Loucy (cell line): Measurements from ENCODE around the gene NREP.

Experiments used
- H2AFZ ChIP-seq: fragments of 200-600 bp; sonication (generic); 2 replicates; pipeline ENCODE4 v1.6.0; 2016; ENCODE audit warnings: antibody characterized with exemption, mild to moderate bottlenecking, low read length, moderate library complexity
- H3F3A ChIP-seq: fragments of 200-600 bp; 2 replicates; pipeline ENCODE4 v1.6.0; 2016; ENCODE audit warnings: antibody characterized with exemption, low read depth, mild to moderate bottlenecking
- H3K27me3 ChIP-seq: fragments of 200-600 bp; sonication (generic); 2 replicates; pipeline ENCODE4 v1.6.1; 2014; ENCODE audit warnings: low read length, mild to moderate bottlenecking; ENCODE audit not compliant: insufficient read depth, poor library complexity, severe bottlenecking
- H3K36me3 ChIP-seq: fragments of 200-600 bp; sonication (generic); 2 replicates; pipeline ENCODE4 v1.6.1; 2016; ENCODE audit warnings: low read length; ENCODE audit not compliant: insufficient read depth
- H3K4me1 ChIP-seq: fragments of 200-600 bp; sonication (generic); 2 replicates; pipeline ENCODE4 v1.5.1; 2014; ENCODE audit warnings: low read length, mild to moderate bottlenecking; ENCODE audit not compliant: insufficient read depth, poor library complexity, severe bottlenecking
- H3K4me2 ChIP-seq: fragments of 200-600 bp; sonication (generic); 2 replicates; pipeline ENCODE4 v1.6.0; 2014; ENCODE audit warnings: antibody characterized with exemption, low read length, low read depth, mild to moderate bottlenecking; ENCODE audit not compliant: poor library complexity, severe bottlenecking
- H3K4me3 ChIP-seq: fragments of 200-600 bp; sonication (generic); 2 replicates; pipeline ENCODE4 v1.5.1; 2014; ENCODE audit warnings: low read length, mild to moderate bottlenecking, mixed read lengths; ENCODE audit not compliant: poor library complexity, severe bottlenecking
- H3K79me2 ChIP-seq: fragments of 200-600 bp; sonication (generic); 2 replicates; pipeline ENCODE4 v1.6.1; 2014; ENCODE audit warnings: low read length; ENCODE audit not compliant: insufficient read depth
- H3K9ac ChIP-seq: fragments of 200-600 bp; sonication (generic); 2 replicates; pipeline ENCODE4 v1.6.0; 2014; ENCODE audit warnings: mild to moderate bottlenecking, low read depth, low read length, moderate library complexity; ENCODE audit not compliant: poor library complexity, severe bottlenecking
- H3K9me2 ChIP-seq: fragments of 200-600 bp; sonication (generic); replicated peaks from 2 replicates; pipeline ENCODE4 v1.6.1; 2016; ENCODE audit warnings: low read depth, low read length, mixed read lengths
- H3K9me3 ChIP-seq: fragments of 200-600 bp; sonication (generic); 2 replicates; pipeline ENCODE4 v1.6.1; 2014; ENCODE audit warnings: mild to moderate bottlenecking, antibody characterized with exemption, low read length, low read depth; ENCODE audit not compliant: insufficient read depth
- H4K20me1 ChIP-seq: fragments of 200-600 bp; sonication (generic); 2 replicates; pipeline ENCODE4 v1.6.0; 2014; ENCODE audit warnings: antibody characterized with exemption, low read length, mild to moderate bottlenecking; ENCODE audit not compliant: insufficient read depth, poor library complexity, severe bottlenecking
- EZH2phosphoT487 ChIP-seq: fragments of 200-600 bp; IDR thresholded peaks from 2 replicates; pipeline ENCODE4 v1.6.1; 2018; ENCODE audit warnings: antibody characterized with exemption, mild to moderate bottlenecking, moderate library complexity, borderline replicate concordance
- TF ChIP-seq, protein P1 (sequence below): fragments of 200-600 bp; sonication (generic); conservative IDR thresholded peaks from 2 replicates; pipeline ENCODE4 v1.5.1; 2014; ENCODE audit warnings: mild to moderate bottlenecking, antibody characterized with exemption, low read length

The NREP gene

DNA sequence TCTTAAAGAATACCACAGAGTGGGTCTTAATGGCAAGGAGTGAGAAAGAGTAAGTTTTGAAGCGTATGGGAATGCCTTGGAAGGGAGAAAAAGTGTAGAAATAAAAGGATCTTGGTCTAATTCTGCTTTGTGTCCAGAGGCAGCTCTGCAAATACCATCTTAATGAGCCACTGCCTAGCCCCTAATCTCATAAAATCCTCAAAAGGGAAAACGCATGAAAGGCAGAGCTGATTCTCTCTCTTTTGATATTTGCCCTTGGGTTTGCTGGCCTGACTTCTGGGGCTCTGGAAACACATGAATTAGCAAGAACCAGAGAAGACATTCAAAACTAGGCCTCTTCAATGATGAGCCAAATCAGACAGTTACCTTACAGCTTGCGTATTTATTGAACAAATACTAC, 28.1 kb downstream of the NREP start:
- peaks cover 49% of the 10 kb centered on the region; the same call in 1 of the 2 replicates for H3K36me3 ChIP-seq
- no peaks in the 10 kb centered on the region for H3K9me3 ChIP-seq
- H4K20me1 ChIP-seq: no peaks in the 10 kb centered on the region
- no peaks in the 10 kb centered on the region for H3K9me2 ChIP-seq
- H3K9ac ChIP-seq: no peak overlapping the region
- no peak overlapping the region for H3K4me3 ChIP-seq
- no peak for TF ChIP-seq EZH2phosphoT487
- peaks cover 22% of the 10 kb centered on the region for H3K79me2 ChIP-seq
- H2AFZ ChIP-seq: no peak overlapping the region
- H3K27me3 ChIP-seq: no peaks in the 10 kb centered on the region
- H3K4me1 ChIP-seq: peaks cover 15% of the 10 kb centered on the region
- H3F3A ChIP-seq: no peaks in the 10 kb centered on the region
- H3K4me2 ChIP-seq: no peak overlapping the region

DNA sequence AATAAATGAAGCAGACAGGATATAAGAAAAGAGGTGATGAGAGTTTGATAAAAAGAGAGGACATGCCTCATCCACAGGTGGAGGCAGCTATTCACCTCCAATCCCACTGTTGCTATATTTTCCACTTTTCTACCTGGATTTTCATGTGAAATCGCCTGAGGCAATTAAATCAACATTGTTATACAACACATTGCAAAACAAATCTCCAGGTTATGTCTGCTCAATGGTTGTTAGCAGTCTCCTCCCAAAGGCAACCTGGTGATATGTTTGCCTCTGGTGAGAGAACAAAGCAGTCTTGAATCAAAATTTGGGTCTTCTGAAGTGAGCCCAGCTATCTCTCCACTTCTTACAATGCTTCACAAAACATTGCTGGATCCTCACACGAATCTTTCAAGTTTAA, 30.0 kb downstream of the NREP start:
- no peaks in the 10 kb centered on the region for H4K20me1 ChIP-seq
- H3K9me3 ChIP-seq: no peaks in the 10 kb centered on the region
- H3K27me3 ChIP-seq: no peaks in the 10 kb centered on the region
- no peak overlapping the region for H2AFZ ChIP-seq
- peaks cover 14% of the 10 kb centered on the region for H3K4me1 ChIP-seq
- H3F3A ChIP-seq: no peaks in the 10 kb centered on the region
- no peak overlapping the region for H3K4me3 ChIP-seq
- no peak overlapping the region for H3K4me2 ChIP-seq
- H3K79me2 ChIP-seq: peaks cover 6% of the 10 kb centered on the region; the same call in 1 of the 2 replicates
- no peak overlapping the region for H3K9ac ChIP-seq
- H3K36me3 ChIP-seq: peaks cover 33% of the 10 kb centered on the region; the same call in 1 of the 2 replicates
- H3K9me2 ChIP-seq: no peaks in the 10 kb centered on the region
- TF ChIP-seq, protein P1, sequence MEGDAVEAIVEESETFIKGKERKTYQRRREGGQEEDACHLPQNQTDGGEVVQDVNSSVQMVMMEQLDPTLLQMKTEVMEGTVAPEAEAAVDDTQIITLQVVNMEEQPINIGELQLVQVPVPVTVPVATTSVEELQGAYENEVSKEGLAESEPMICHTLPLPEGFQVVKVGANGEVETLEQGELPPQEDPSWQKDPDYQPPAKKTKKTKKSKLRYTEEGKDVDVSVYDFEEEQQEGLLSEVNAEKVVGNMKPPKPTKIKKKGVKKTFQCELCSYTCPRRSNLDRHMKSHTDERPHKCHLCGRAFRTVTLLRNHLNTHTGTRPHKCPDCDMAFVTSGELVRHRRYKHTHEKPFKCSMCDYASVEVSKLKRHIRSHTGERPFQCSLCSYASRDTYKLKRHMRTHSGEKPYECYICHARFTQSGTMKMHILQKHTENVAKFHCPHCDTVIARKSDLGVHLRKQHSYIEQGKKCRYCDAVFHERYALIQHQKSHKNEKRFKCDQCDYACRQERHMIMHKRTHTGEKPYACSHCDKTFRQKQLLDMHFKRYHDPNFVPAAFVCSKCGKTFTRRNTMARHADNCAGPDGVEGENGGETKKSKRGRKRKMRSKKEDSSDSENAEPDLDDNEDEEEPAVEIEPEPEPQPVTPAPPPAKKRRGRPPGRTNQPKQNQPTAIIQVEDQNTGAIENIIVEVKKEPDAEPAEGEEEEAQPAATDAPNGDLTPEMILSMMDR: no peak
- TF ChIP-seq EZH2phosphoT487: no peak

GRCh38 chr5:111722140-111722539, 34.9 kb downstream of the NREP start:
- H2AFZ ChIP-seq: no peak overlapping the region
- no peaks in the 10 kb centered on the region for H3F3A ChIP-seq
- H3K9me2 ChIP-seq: no peaks in the 10 kb centered on the region
- no peaks in the 10 kb centered on the region for H3K27me3 ChIP-seq
- no peak overlapping the region for H3K4me2 ChIP-seq
- no peaks in the 10 kb centered on the region for H3K4me1 ChIP-seq
- no peaks in the 10 kb centered on the region for H3K9me3 ChIP-seq
- TF ChIP-seq, protein P1: no peak
- no peak for TF ChIP-seq EZH2phosphoT487
- H3K79me2 ChIP-seq: no peaks in the 10 kb centered on the region
- H4K20me1 ChIP-seq: no peaks in the 10 kb centered on the region
- H3K36me3 ChIP-seq: peaks cover 10% of the 10 kb centered on the region; the same call in 1 of the 2 replicates
- H3K4me3 ChIP-seq: no peak overlapping the region
- H3K9ac ChIP-seq: no peak overlapping the region

DNA sequence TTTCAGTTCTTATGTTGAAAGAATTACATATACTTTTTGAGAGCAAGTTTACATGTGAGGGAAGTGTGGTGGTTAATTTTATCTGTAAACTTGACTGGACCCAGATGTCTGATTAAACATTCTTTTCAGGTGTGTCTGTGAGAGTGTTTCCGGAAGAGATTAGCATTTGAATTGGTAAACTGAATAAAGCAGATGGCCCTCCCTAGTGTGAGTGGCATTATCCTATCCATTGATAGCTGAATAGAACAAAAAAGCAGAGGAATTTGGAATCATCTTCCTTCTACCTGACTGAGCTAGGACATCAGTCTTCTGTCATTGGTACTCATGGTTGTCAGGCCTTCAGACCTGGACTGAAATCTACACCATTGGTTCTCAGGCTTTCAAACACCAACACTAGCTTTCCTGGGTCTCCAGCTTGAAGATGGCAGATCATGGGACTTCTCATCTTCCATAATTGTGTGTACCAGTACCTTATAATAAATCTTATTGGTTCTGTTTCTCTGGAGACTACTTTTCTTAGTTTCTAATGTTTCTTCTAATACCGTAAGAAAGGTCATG, 36.6 kb downstream of the NREP start:
- Histone ChIP-seq H4K20me1 (no peaks in the 10 kb centered on the region), H3K79me2 (no peaks in the 10 kb centered on the region), H3K4me3 (no peak overlapping the region), H3F3A (no peaks in the 10 kb centered on the region), H3K4me2 (no peak overlapping the region), H3K9me2 (no peaks in the 10 kb centered on the region), H3K9me3 (no peaks in the 10 kb centered on the region), H3K27me3 (no peaks in the 10 kb centered on the region), H3K36me3 (no peaks in the 10 kb centered on the region), H2AFZ (no peak overlapping the region), H3K9ac (no peak overlapping the region), H3K4me1 (no peaks in the 10 kb centered on the region)
- TF ChIP-seq EZH2phosphoT487: no peak
- TF ChIP-seq, protein P1: no peak
